SK-N-SH treated with all-trans-retinoic acid at 6 μM for 48 hours (cell line): ENCODE data around the gene ASB11.

Source experiments
- ATAC-seq: fragments of 200-7000 bp; cut with Tn5 transposase; 3 replicates; pipeline ENCODE4 v1.9.1; 2020; ENCODE audit warnings: mild to moderate bottlenecking, moderate library complexity
- ARNTL ChIP-seq: fragments of 450-650 bp; formaldehyde crosslinking; IDR thresholded peaks from 2 replicates; pipeline ENCODE4 v1.5.0; 2020; ENCODE audit warnings: low read depth, mild to moderate bottlenecking, moderate library complexity, borderline replicate concordance
- BACH2 ChIP-seq: fragments of 250-450 bp; sonication (Bioruptor Pico); IDR thresholded peaks from 2 replicates; pipeline ENCODE4 v1.9.0; 2021; ENCODE audit warnings: mild to moderate bottlenecking, borderline replicate concordance
- CSDC2 ChIP-seq: fragments of 250-450 bp; sonication (Bioruptor Pico); IDR thresholded peaks from 2 replicates; pipeline ENCODE4 v1.5.0; 2020; ENCODE audit warnings: mild to moderate bottlenecking, moderate library complexity
- CSRNP3 ChIP-seq: fragments of 250-450 bp; sonication (Bioruptor Pico); IDR thresholded peaks from 2 replicates; pipeline ENCODE4 v1.5.1; 2021; ENCODE audit warnings: mild to moderate bottlenecking, moderate library complexity
- GLIS3 ChIP-seq: fragments of 250-450 bp; sonication (Bioruptor Pico); IDR thresholded peaks from 2 replicates; pipeline ENCODE4 v1.5.0; 2020; ENCODE audit warnings: mild to moderate bottlenecking, moderate library complexity
- ISL1 ChIP-seq: fragments of 250-450 bp; sonication (Bioruptor Pico); IDR thresholded peaks from 2 replicates; pipeline ENCODE4 v2.1.2; 2022; ENCODE audit warnings: mild to moderate bottlenecking, moderate library complexity
- OSR1 ChIP-seq: fragments of 250-450 bp; sonication (Bioruptor Pico); IDR thresholded peaks from 2 replicates; pipeline ENCODE4 v1.8.0; 2022; ENCODE audit warnings: moderate library complexity, mild to moderate bottlenecking, inconsistent platforms
- PATZ1 ChIP-seq: fragments of 250-450 bp; sonication (Bioruptor Pico); IDR thresholded peaks from 2 replicates; pipeline ENCODE4 v1.8.0; 2020; ENCODE audit warnings: mild to moderate bottlenecking, moderate library complexity, borderline replicate concordance
- POU6F1 ChIP-seq: fragments of 250-450 bp; sonication (Bioruptor Pico); IDR thresholded peaks from 2 replicates; pipeline ENCODE4 v1.8.0; 2021; ENCODE audit warnings: low read depth, mild to moderate bottlenecking, moderate library complexity, borderline replicate concordance
- PPARA ChIP-seq: fragments of 250-450 bp; sonication (Bioruptor Pico); IDR thresholded peaks from 2 replicates; pipeline ENCODE4 v1.5.0; 2020; ENCODE audit warnings: mild to moderate bottlenecking, borderline replicate concordance
- RARB ChIP-seq: fragments of 250-450 bp; sonication (Bioruptor Pico); IDR thresholded peaks from 2 replicates; pipeline ENCODE4 v1.8.0; 2021; ENCODE audit warnings: mild to moderate bottlenecking, moderate library complexity
- SNAI2 ChIP-seq: fragments of 250-450 bp; sonication (Bioruptor Pico); IDR thresholded peaks from 2 replicates; pipeline ENCODE4 v1.5.0; 2020; ENCODE audit warnings: mild to moderate bottlenecking, moderate library complexity
- TOX ChIP-seq: fragments of 250-450 bp; sonication (Bioruptor Pico); IDR thresholded peaks from 2 replicates; pipeline ENCODE4 v1.8.0; 2021; ENCODE audit warnings: mild to moderate bottlenecking, moderate library complexity, borderline replicate concordance
- TSHZ2 ChIP-seq: fragments of 250-450 bp; sonication (Bioruptor Pico); IDR thresholded peaks from 2 replicates; pipeline ENCODE4 v1.5.0; 2020; ENCODE audit warnings: mild to moderate bottlenecking, moderate library complexity
- ZC3H10 ChIP-seq: fragments of 250-450 bp; sonication (Bioruptor Pico); IDR thresholded peaks from 2 replicates; pipeline ENCODE4 v1.5.1; 2021; ENCODE audit warnings: mild to moderate bottlenecking, moderate library complexity
- ZFP30 ChIP-seq: fragments of 450-650 bp; formaldehyde crosslinking; IDR thresholded peaks from 2 replicates; pipeline ENCODE4 v1.5.0; 2022; ENCODE audit warnings: mild to moderate bottlenecking, moderate library complexity
- ZNF565 ChIP-seq: fragments of 450-650 bp; formaldehyde crosslinking; conservative IDR thresholded peaks from 2 replicates; pipeline ENCODE4 v1.5.0; 2020; ENCODE audit warnings: low read depth, mild to moderate bottlenecking, moderate library complexity
- ZNF70 ChIP-seq: fragments of 450-650 bp; formaldehyde crosslinking; IDR thresholded peaks from 2 replicates; pipeline ENCODE4 v1.5.0; 2020; ENCODE audit warnings: mild to moderate bottlenecking, moderate library complexity
- ZNF8 ChIP-seq: fragments of 450-650 bp; formaldehyde crosslinking; IDR thresholded peaks from 2 replicates; pipeline ENCODE4 v1.5.0; 2020; ENCODE audit warnings: mild to moderate bottlenecking, moderate library complexity

Gene ASB11

GRCh38 chrX:15299941-15300851 is 15.2 kb downstream of the ASB11 start:
- TF ChIP-seq ISL1 (CRISPR knock-in tag): no peak
- TF ChIP-seq RARB (CRISPR knock-in tag): no peak
- no peak for TF ChIP-seq ZNF565 (CRISPR knock-in tag)
- TF ChIP-seq POU6F1 (CRISPR knock-in tag): no peak
- no peak for TF ChIP-seq ARNTL (CRISPR knock-in tag)
- no peak for TF ChIP-seq PPARA (CRISPR knock-in tag)
- peak; percentile 53; the same call in 2 of the 3 replicates for ATAC-seq

- TF ChIP-seq SNAI2 (CRISPR knock-in tag): no peak
- TF ChIP-seq TOX: no peak
- no peak for TF ChIP-seq ZNF8 (CRISPR knock-in tag)
- no peak for TF ChIP-seq ISL1 (CRISPR knock-in tag)
- no peak for TF ChIP-seq GLIS3 (CRISPR knock-in tag)
- no peak for TF ChIP-seq BACH2
- TF ChIP-seq ZC3H10 (CRISPR knock-in tag): no peak
- no peak for TF ChIP-seq OSR1 (CRISPR knock-in tag)
- TF ChIP-seq ARNTL (CRISPR knock-in tag): no peak
- TF ChIP-seq PATZ1 (CRISPR knock-in tag): no peak
- TF ChIP-seq ZNF565 (CRISPR knock-in tag): no peak
- TF ChIP-seq ZNF70: no peak
- no peak for TF ChIP-seq ZFP30
Measured at GRCh38 chrX:15298780-15299179, 16.7 kb downstream of the ASB11 start.

GRCh38 chrX:15298201-15298600 is 17.2 kb downstream of the ASB11 start:
- no peak for ATAC-seq

More at GRCh38 chrX:15298780-15299179, 16.7 kb downstream of the ASB11 start:
- ATAC-seq: no peak

More at GRCh38 chrX:15298201-15298600, 17.2 kb downstream of the ASB11 start:
- no peak for TF ChIP-seq TSHZ2
- no peak for TF ChIP-seq ZNF8 (CRISPR knock-in tag)
- TF ChIP-seq GLIS3 (CRISPR knock-in tag): no peak
- TF ChIP-seq ISL1 (CRISPR knock-in tag): no peak
- no peak for TF ChIP-seq POU6F1 (CRISPR knock-in tag)
- no peak for TF ChIP-seq ZFP30
- TF ChIP-seq CSDC2 (CRISPR knock-in tag): no peak
- TF ChIP-seq ZNF565 (CRISPR knock-in tag): no peak
- no peak for TF ChIP-seq CSRNP3
